ENCODE results near the gene ACACA.
A peak's percentile ranks its signal among the peaks of the same experiment; 100 is the strongest.

ACACA gene

GRCh38 chr17:37064206-37064605, 342.4 kb downstream of the ACACA start:
- H3K9me3 ChIP-seq (ENCODE audit: control insufficient read depth, low read length) = no peaks in the 10 kb centered on the region
- no peak overlapping the region for H2AFZ ChIP-seq
- no peak overlapping the region for H3K4me3 ChIP-seq (ENCODE audit: low read depth, low read length)
- H3K4me1 ChIP-seq = peaks cover 6% of the 10 kb centered on the region
- no peak for TF ChIP-seq CTCF (IDR thresholded peaks at IDR 0.05)
- H3K36me3 ChIP-seq (ENCODE audit: control insufficient read depth, insufficient read depth, low read length) = no peaks in the 10 kb centered on the region
- H3K27ac ChIP-seq = no peak overlapping the region
- no peaks in the 10 kb centered on the region for H3K27me3 ChIP-seq (ENCODE audit: control insufficient read depth, insufficient read depth, low read length)
- no peaks in the 10 kb centered on the region for H3K79me2 ChIP-seq
- H3K4me2 ChIP-seq (ENCODE audit: low read length) = no peak overlapping the region
- H3K9ac ChIP-seq = no peak overlapping the region

DNA sequence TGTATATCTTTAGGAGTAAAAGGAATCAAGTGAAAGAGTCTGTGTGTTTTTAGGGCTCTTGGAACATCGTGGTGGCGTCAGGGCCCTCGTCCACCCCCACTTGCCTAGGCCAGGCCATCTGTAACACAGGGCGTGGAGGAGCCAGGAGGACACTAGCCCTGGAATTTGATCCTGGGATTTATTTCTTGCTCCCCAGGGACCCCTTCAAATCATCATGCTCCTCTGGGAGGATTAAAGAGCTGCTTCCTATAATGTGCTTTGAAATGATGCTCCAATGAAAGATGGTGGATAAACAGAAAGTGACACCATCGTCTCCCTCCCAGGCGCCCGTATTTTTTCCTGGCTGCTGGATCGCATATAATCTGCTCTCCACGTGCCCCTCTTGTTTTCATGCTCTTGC, 344.6 kb downstream of the ACACA start:
- Histone ChIP-seq H3K9me3 (ENCODE audit: control insufficient read depth, low read length) (no peaks in the 10 kb centered on the region), H2AFZ (no peak overlapping the region), H3K36me3 (ENCODE audit: control insufficient read depth, insufficient read depth, low read length) (no peaks in the 10 kb centered on the region), H3K4me3 (ENCODE audit: low read depth, low read length) (no peak overlapping the region), H3K9ac (no peak overlapping the region), H3K27ac (no peak overlapping the region), H3K4me1 (no peaks in the 10 kb centered on the region), H3K79me2 (no peaks in the 10 kb centered on the region), H3K27me3 (ENCODE audit: control insufficient read depth, insufficient read depth, low read length) (no peaks in the 10 kb centered on the region), H3K4me2 (ENCODE audit: low read length) (no peak overlapping the region)
- no peak for TF ChIP-seq CTCF (IDR thresholded peaks at IDR 0.05)

- Histone ChIP-seq H3K4me1 (no peaks in the 10 kb centered on the region), H3K9me3 (ENCODE audit: control insufficient read depth, low read length) (no peaks in the 10 kb centered on the region), H3K4me3 (ENCODE audit: low read depth, low read length) (no peak overlapping the region), H3K27ac (no peak overlapping the region), H2AFZ (no peak overlapping the region), H3K27me3 (ENCODE audit: control insufficient read depth, insufficient read depth, low read length) (no peaks in the 10 kb centered on the region), H3K9ac (no peak overlapping the region), H3K79me2 (no peaks in the 10 kb centered on the region), H3K36me3 (ENCODE audit: control insufficient read depth, insufficient read depth, low read length) (no peaks in the 10 kb centered on the region), H3K4me2 (ENCODE audit: low read length) (no peak overlapping the region)
- TF ChIP-seq CTCF (IDR thresholded peaks at IDR 0.05) = no peak
Measured at GRCh38 chr17:37060928-37061327, 345.7 kb downstream of the ACACA start.

DNA sequence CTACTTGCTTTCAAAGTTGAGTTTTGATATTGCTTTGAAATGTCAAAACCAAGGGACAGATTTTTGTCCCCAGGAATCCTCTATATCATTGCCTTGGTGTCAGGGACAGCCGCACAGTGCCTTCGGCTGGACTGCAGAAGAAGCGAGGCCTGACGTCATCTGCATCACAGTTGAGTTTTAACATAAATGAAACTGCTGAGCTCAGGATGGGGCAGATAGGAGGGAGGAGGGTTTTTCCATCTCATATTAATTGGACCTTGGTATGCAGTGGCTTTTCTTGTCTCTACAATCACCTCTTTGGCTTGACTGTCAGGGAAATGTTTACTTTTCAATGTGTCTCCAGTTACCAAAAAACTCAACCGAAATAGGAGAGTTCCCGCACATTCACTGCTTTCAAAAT, 346.5 kb downstream of the ACACA start:
- no peak overlapping the region for H3K4me2 ChIP-seq (ENCODE audit: low read length)
- no peaks in the 10 kb centered on the region for H3K79me2 ChIP-seq
- no peaks in the 10 kb centered on the region for H3K4me1 ChIP-seq
- H3K4me3 ChIP-seq (ENCODE audit: low read depth, low read length) = no peak overlapping the region
- no peak overlapping the region for H3K9ac ChIP-seq
- no peak overlapping the region for H2AFZ ChIP-seq
- no peaks in the 10 kb centered on the region for H3K36me3 ChIP-seq (ENCODE audit: control insufficient read depth, insufficient read depth, low read length)
- no peaks in the 10 kb centered on the region for H3K27me3 ChIP-seq (ENCODE audit: control insufficient read depth, insufficient read depth, low read length)
- H3K27ac ChIP-seq = peak overlapping the region; percentile 16
- no peak for TF ChIP-seq CTCF (IDR thresholded peaks at IDR 0.05)
- H3K9me3 ChIP-seq (ENCODE audit: control insufficient read depth, low read length) = no peaks in the 10 kb centered on the region

DNA sequence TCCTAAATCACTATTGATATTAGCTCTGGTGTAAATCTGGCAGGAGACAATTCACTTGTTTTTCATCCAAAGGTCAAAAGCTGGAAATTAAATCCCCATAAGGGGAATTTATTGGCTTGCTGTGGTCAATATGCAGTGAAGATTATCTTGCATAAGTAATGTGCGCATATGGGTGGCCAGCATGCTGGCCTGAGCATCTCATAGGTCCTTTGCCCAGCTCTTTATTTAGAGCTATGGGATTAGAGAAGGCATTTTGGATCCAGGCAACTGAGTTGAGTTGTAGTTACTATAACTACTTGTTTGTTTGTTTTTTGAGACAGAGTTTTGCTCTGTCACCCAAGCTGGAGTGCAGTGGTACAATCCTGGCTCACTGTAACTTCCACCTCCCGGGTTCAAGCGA, 347.1 kb downstream of the ACACA start:
- no peak overlapping the region for H3K9ac ChIP-seq
- no peaks in the 10 kb centered on the region for H3K36me3 ChIP-seq (ENCODE audit: control insufficient read depth, insufficient read depth, low read length)
- no peaks in the 10 kb centered on the region for H3K79me2 ChIP-seq
- no peak overlapping the region for H3K27ac ChIP-seq
- no peak for TF ChIP-seq CTCF (IDR thresholded peaks at IDR 0.05)
- H3K27me3 ChIP-seq (ENCODE audit: control insufficient read depth, insufficient read depth, low read length) = no peaks in the 10 kb centered on the region
- no peak overlapping the region for H3K4me2 ChIP-seq (ENCODE audit: low read length)
- no peak overlapping the region for H2AFZ ChIP-seq
- no peaks in the 10 kb centered on the region for H3K9me3 ChIP-seq (ENCODE audit: control insufficient read depth, low read length)
- H3K4me1 ChIP-seq = no peaks in the 10 kb centered on the region
- H3K4me3 ChIP-seq (ENCODE audit: low read depth, low read length) = no peak overlapping the region
